Measurements from ENCODE around the gene CDK2. TPM values are rescaled to one million over a fixed set of nuclear protein-coding genes. Genes with fewer than 3 reads are reported as not detected.
A peak's percentile ranks its signal among the peaks of the same experiment; 100 is the strongest.

The CDK2 gene
- total RNA-seq, 1 donor from 2014 or later = 46.5 TPM

GRCh38 chr12:55940065-55940732 is 26.4 kb upstream of the CDK2 start:
- H3K27me3 Mint-ChIP-seq (ENCODE audit: insufficient read depth, low read depth) = peaks cover 8% of the 10 kb centered on the region
- TF ChIP-seq, protein P1, sequence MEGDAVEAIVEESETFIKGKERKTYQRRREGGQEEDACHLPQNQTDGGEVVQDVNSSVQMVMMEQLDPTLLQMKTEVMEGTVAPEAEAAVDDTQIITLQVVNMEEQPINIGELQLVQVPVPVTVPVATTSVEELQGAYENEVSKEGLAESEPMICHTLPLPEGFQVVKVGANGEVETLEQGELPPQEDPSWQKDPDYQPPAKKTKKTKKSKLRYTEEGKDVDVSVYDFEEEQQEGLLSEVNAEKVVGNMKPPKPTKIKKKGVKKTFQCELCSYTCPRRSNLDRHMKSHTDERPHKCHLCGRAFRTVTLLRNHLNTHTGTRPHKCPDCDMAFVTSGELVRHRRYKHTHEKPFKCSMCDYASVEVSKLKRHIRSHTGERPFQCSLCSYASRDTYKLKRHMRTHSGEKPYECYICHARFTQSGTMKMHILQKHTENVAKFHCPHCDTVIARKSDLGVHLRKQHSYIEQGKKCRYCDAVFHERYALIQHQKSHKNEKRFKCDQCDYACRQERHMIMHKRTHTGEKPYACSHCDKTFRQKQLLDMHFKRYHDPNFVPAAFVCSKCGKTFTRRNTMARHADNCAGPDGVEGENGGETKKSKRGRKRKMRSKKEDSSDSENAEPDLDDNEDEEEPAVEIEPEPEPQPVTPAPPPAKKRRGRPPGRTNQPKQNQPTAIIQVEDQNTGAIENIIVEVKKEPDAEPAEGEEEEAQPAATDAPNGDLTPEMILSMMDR (IDR thresholded peaks at IDR 0.05) = peak; percentile 86
- TF ChIP-seq EZH2 (IDR thresholded peaks at IDR 0.05) = no peak
- Histone ChIP-seq H3K79me2 (ENCODE audit: low read depth) (no peaks in the 10 kb centered on the region), H3K9ac (no peak overlapping the region), H3K4me3 (no peak overlapping the region), H4K20me1 (ENCODE audit: low read depth) (no peaks in the 10 kb centered on the region), H3K27ac (no peak overlapping the region), H3K4me1 (peaks cover 7% of the 10 kb centered on the region), H3K36me3 (no peaks in the 10 kb centered on the region), H3K4me2 (peak overlapping the region; percentile 48), H3F3A (ENCODE audit: low read depth) (no peaks in the 10 kb centered on the region), H3K9me3 (ENCODE audit: low read depth) (no peaks in the 10 kb centered on the region), H2AFZ (replicated peaks) (peak overlapping the region; percentile 96), H3K27me3 (peaks cover 5% of the 10 kb centered on the region)
- H3K4me1 Mint-ChIP-seq = peaks cover 12% of the 10 kb centered on the region
- peak; percentile 90 for DNase-seq (ENCODE audit: low spot score)
- no peaks in the 10 kb centered on the region for H3K9me3 Mint-ChIP-seq
- peak overlapping the region; percentile 74 for H3K27ac Mint-ChIP-seq
- H3K36me3 Mint-ChIP-seq = no peaks in the 10 kb centered on the region
- peak overlapping the region; percentile 26 for H3K4me3 Mint-ChIP-seq

- Mint-ChIP-seq H3K27me3 (ENCODE audit: insufficient read depth, low read depth) (peaks cover 8% of the 10 kb centered on the region), H3K4me3 (no peak overlapping the region), H3K36me3 (no peaks in the 10 kb centered on the region), H3K9me3 (no peaks in the 10 kb centered on the region), H3K4me1 (peaks cover 12% of the 10 kb centered on the region), H3K27ac (no peak overlapping the region)
- no peaks in the 10 kb centered on the region for H3K27me3 ChIP-seq
- no peaks in the 10 kb centered on the region for H4K20me1 ChIP-seq (ENCODE audit: low read depth)
- TF ChIP-seq EZH2phosphoT487 (IDR thresholded peaks at IDR 0.05) = no peak
- TF ChIP-seq EZH2 (IDR thresholded peaks at IDR 0.05) = no peak
- TF ChIP-seq, protein P1 (IDR thresholded peaks at IDR 0.05) = no peak
- no peak overlapping the region for H3K9ac ChIP-seq
- no peaks in the 10 kb centered on the region for H3K36me3 ChIP-seq
- no peak for DNase-seq (ENCODE audit: low spot score)
- H3K4me1 ChIP-seq = peaks cover 7% of the 10 kb centered on the region
- H3K9me3 ChIP-seq (ENCODE audit: low read depth) = no peaks in the 10 kb centered on the region
- H3K4me2 ChIP-seq = no peak overlapping the region
- H3K79me2 ChIP-seq (ENCODE audit: low read depth) = no peaks in the 10 kb centered on the region
- H3F3A ChIP-seq (ENCODE audit: low read depth) = no peaks in the 10 kb centered on the region
- H2AFZ ChIP-seq (replicated peaks) = no peak overlapping the region
- H3K4me3 ChIP-seq = no peak overlapping the region
- no peak overlapping the region for H3K27ac ChIP-seq
Measured at GRCh38 chr12:55942055-55942454, 24.6 kb upstream of the CDK2 start.

GRCh38 chr12:55942577-55943136 is 24.0 kb upstream of the CDK2 start:
- no peak overlapping the region for H3K27ac Mint-ChIP-seq
- DNase-seq (ENCODE audit: low spot score) = no peak
- peaks cover 6% of the 10 kb centered on the region for H3K27me3 Mint-ChIP-seq (ENCODE audit: insufficient read depth, low read depth)
- peaks cover 7% of the 10 kb centered on the region for H3K4me1 ChIP-seq
- no peak overlapping the region for H3K4me2 ChIP-seq
- H2AFZ ChIP-seq (replicated peaks) = no peak overlapping the region
- H3K79me2 ChIP-seq (ENCODE audit: low read depth) = no peaks in the 10 kb centered on the region
- H3K4me3 Mint-ChIP-seq = no peak overlapping the region
- no peaks in the 10 kb centered on the region for H3K36me3 ChIP-seq
- H3K27ac ChIP-seq = no peak overlapping the region
- H3K36me3 Mint-ChIP-seq = no peaks in the 10 kb centered on the region
- H3K9me3 Mint-ChIP-seq = no peaks in the 10 kb centered on the region
- no peaks in the 10 kb centered on the region for H4K20me1 ChIP-seq (ENCODE audit: low read depth)
- no peaks in the 10 kb centered on the region for H3K9me3 ChIP-seq (ENCODE audit: low read depth)
- no peak overlapping the region for H3K4me3 ChIP-seq
- H3K27me3 ChIP-seq = no peaks in the 10 kb centered on the region
- peaks cover 12% of the 10 kb centered on the region for H3K4me1 Mint-ChIP-seq
- no peak overlapping the region for H3K9ac ChIP-seq
- TF ChIP-seq EZH2phosphoT487 (IDR thresholded peaks at IDR 0.05) = no peak
- TF ChIP-seq EZH2 (IDR thresholded peaks at IDR 0.05) = no peak
- TF ChIP-seq, protein P1 (IDR thresholded peaks at IDR 0.05) = no peak
- H3F3A ChIP-seq (ENCODE audit: low read depth) = no peaks in the 10 kb centered on the region
